ENCODE data around the gene LAMTOR4.

- TF ChIP-seq EP300 (IDR thresholded peaks at IDR 0.05; ENCODE audit: borderline replicate concordance) (no peak), RAD21 (IDR thresholded peaks at IDR 0.05; ENCODE audit: low read depth) (no peak), YY1 (IDR thresholded peaks at IDR 0.05; ENCODE audit: low read depth) (no peak), CREB1 (IDR thresholded peaks at IDR 0.05; ENCODE audit: low read depth) (no peak), MAX (IDR thresholded peaks at IDR 0.05) (no peak)
Observed at GRCh38 chr7:100153708-100154535, 5.2 kb downstream of the LAMTOR4 start.

Data from Ishikawa (cell line).